H1 (cell line): Measurements from ENCODE around the gene CCBE1. TPM values are rescaled to one million over a fixed set of nuclear protein-coding genes. Genes with fewer than 3 reads are reported as not detected.

ENCODE experiments used
- CTCF ChIA-PET: fragments of 300-600 bp; sonication (Branson Sonifier 250); formaldehyde crosslinking; loops from one replicate; lab custom pipeline; 2021; ENCODE audit not compliant: partially characterized antibody; lab: Charles Lee
- POLR2A ChIA-PET: fragments of 300-600 bp; sonication (Branson Sonifier 250); formaldehyde crosslinking; loops from one replicate; lab custom pipeline; 2021; ENCODE audit warnings: inconsistent platforms; ENCODE audit not compliant: partially characterized antibody; lab: Charles Lee
- DNase-seq, 2 experiments: peaks; one replicate each; pipeline versions ENCODE4 v3.0.0 to v3.0.0-alpha.2; 2010 to 2022; ENCODE audit warnings: low spot score in 2 of 2, low read depth in 1 of 2, mixed read lengths in 1 of 2
- FAIRE-seq: peaks from 2 replicates; lab custom pipeline; 2011; peaks lifted over from hg19 to GRCh38; lab: Jason Lieb, UNC
- H2AFZ ChIP-seq: 2 replicates; pipeline ENCODE4 v1.8.1; 2012; ENCODE audit warnings: low read length, inconsistent platforms
- H2AK5ac ChIP-seq: 2 replicates; pipeline ENCODE4 v1.6.1; 2013; ENCODE audit warnings: low read depth, low read length
- H2BK120ac ChIP-seq: replicated peaks from 2 replicates; pipeline ENCODE3; 2013; ENCODE audit warnings: low read depth, low read length, inconsistent platforms
- H2BK12ac ChIP-seq: 2 replicates; pipeline ENCODE4 v1.6.1; 2013; ENCODE audit warnings: low read depth, low read length
- H2BK15ac ChIP-seq: 2 replicates; pipeline ENCODE4 v1.6.1; 2013; ENCODE audit warnings: low read length
- H2BK20ac ChIP-seq: 2 replicates; pipeline ENCODE4 v1.6.1; 2013; ENCODE audit warnings: low read length
- H2BK5ac ChIP-seq: 2 replicates; pipeline ENCODE4 v1.6.1; 2013; ENCODE audit warnings: low read depth, low read length
- H3K14ac ChIP-seq: 2 replicates; pipeline ENCODE4 v1.6.1; 2013; ENCODE audit warnings: inconsistent platforms; ENCODE audit not compliant: insufficient read length
- H3K18ac ChIP-seq: 2 replicates; pipeline ENCODE4 v1.6.1; 2013; ENCODE audit warnings: low read length; ENCODE audit errors: extremely low read depth
- H3K23ac ChIP-seq: 2 replicates; pipeline ENCODE4 v1.6.1; 2013; ENCODE audit warnings: inconsistent platforms; ENCODE audit not compliant: insufficient read length
- H3K23me2 ChIP-seq: 2 replicates; pipeline ENCODE4 v1.6.1; 2013; ENCODE audit warnings: low read depth, low read length
- H3K27ac ChIP-seq: 2 replicates; pipeline ENCODE4 v1.6.1; 2011; ENCODE audit warnings: low read depth, low read length, inconsistent platforms
- H3K27me3 ChIP-seq, 4 experiments: replicated peaks in 1 of 4; 1 replicate in 1 of 4; 2 replicates in 3 of 4; pipeline versions ENCODE4 v1.6.1 to v1.8.1; 2011 to 2013; ENCODE audit warnings: low read length in 3 of 4, mild to moderate bottlenecking in 3 of 4, inconsistent platforms in 2 of 4, mixed read lengths in 2 of 4, moderate library complexity in 1 of 4; ENCODE audit not compliant: control insufficient read depth in 3 of 4, insufficient read depth in 3 of 4; ENCODE audit errors: extremely low read depth in 1 of 4
- H3K36me3 ChIP-seq, 4 experiments: 2 replicates each; pipeline versions ENCODE4 v1.6.1 to v1.8.1; 2011 to 2013; ENCODE audit warnings: mild to moderate bottlenecking in 4 of 4, low read length in 3 of 4, moderate library complexity in 2 of 4, control low read depth in 1 of 4, inconsistent platforms in 1 of 4; ENCODE audit not compliant: insufficient read depth in 4 of 4, control insufficient read depth in 2 of 4
- H3K4ac ChIP-seq: replicated peaks from 2 replicates; pipeline ENCODE3; 2013; ENCODE audit warnings: low read length, low read depth, mixed read lengths, inconsistent platforms; ENCODE audit not compliant: insufficient read length
- H3K4me1 ChIP-seq, 4 experiments: replicated peaks in 1 of 4; 1 replicate in 1 of 4; 2 replicates in 3 of 4; pipeline versions ENCODE4 v1.6.1 to v1.8.1; 2011 to 2013; ENCODE audit warnings: low read length in 3 of 4, inconsistent platforms in 2 of 4, mixed read lengths in 1 of 4; ENCODE audit not compliant: insufficient read depth in 4 of 4, control insufficient read depth in 3 of 4
- H3K4me2 ChIP-seq, 2 experiments: 2 replicates each; pipeline versions ENCODE4 v1.6.1 to v1.8.1; 2011 to 2013; ENCODE audit warnings: low read depth in 2 of 2, low read length in 2 of 2, control low read depth in 1 of 2, inconsistent platforms in 1 of 2, mild to moderate bottlenecking in 1 of 2; ENCODE audit not compliant: insufficient read depth in 1 of 2
- H3K4me3 ChIP-seq, 4 experiments: fragments of 200-600, 300-600 bp in 1 of 4; sonication (generic), shearing (Covaris generic), sonication (Bioruptor Twin) in 1 of 4; 2 replicates each; pipeline versions ENCODE4 v1.5.1 to v1.8.1; 2011 to 2016; ENCODE audit warnings: low read length in 4 of 4, low read depth in 3 of 4, control low read depth in 2 of 4, inconsistent platforms in 2 of 4, mild to moderate bottlenecking in 2 of 4, mixed read lengths in 1 of 4, moderate library complexity in 1 of 4; ENCODE audit not compliant: insufficient read depth in 2 of 4; ENCODE audit errors: extremely low read depth in 1 of 4
- H3K56ac ChIP-seq: replicated peaks from 2 replicates; pipeline ENCODE3; 2013; ENCODE audit warnings: low read depth, mild to moderate bottlenecking, mixed read lengths, low read length, inconsistent platforms; ENCODE audit not compliant: insufficient read length
- H3K79me1 ChIP-seq: 2 replicates; pipeline ENCODE4 v1.6.1; 2013; ENCODE audit warnings: low read depth, low read length, control low read depth
- H3K79me2 ChIP-seq, 2 experiments: 2 replicates each; pipeline versions ENCODE4 v1.6.1 to v1.8.1; 2012 to 2013; ENCODE audit warnings: low read length in 2 of 2, mild to moderate bottlenecking in 2 of 2, inconsistent platforms in 1 of 2; ENCODE audit not compliant: insufficient read depth in 2 of 2, control insufficient read depth in 1 of 2
- H3K9ac ChIP-seq, 4 experiments: replicated peaks in 1 of 4; 1 replicate in 1 of 4; 2 replicates in 3 of 4; pipeline versions ENCODE4 v1.6.1 to v1.8.1; 2011 to 2013; ENCODE audit warnings: low read depth in 3 of 4, low read length in 3 of 4, control low read depth in 2 of 4, mild to moderate bottlenecking in 2 of 4, moderate library complexity in 2 of 4, inconsistent platforms in 1 of 4; ENCODE audit errors: extremely low read depth in 1 of 4
- H3K9me3 ChIP-seq, 2 experiments: 2 replicates each; pipeline versions ENCODE4 v1.6.1 to v1.8.1; 2012 to 2013; ENCODE audit warnings: mild to moderate bottlenecking in 2 of 2, moderate library complexity in 2 of 2, control low read depth in 1 of 2, inconsistent platforms in 1 of 2, low read depth in 1 of 2, low read length in 1 of 2, mixed read lengths in 1 of 2; ENCODE audit not compliant: insufficient read depth in 2 of 2
- H4K20me1 ChIP-seq, 2 experiments: replicated peaks in 1 of 2; 2 replicates each; pipeline versions ENCODE3 to v1.8.1; 2011 to 2013; ENCODE audit warnings: inconsistent platforms in 2 of 2, low read length in 2 of 2, mild to moderate bottlenecking in 1 of 2; ENCODE audit not compliant: insufficient read depth in 2 of 2, control insufficient read depth in 1 of 2
- H4K5ac ChIP-seq: 2 replicates; pipeline ENCODE4 v1.6.1; 2013; ENCODE audit warnings: low read length, low read depth, mixed read lengths, inconsistent platforms; ENCODE audit not compliant: insufficient read length
- H4K8ac ChIP-seq: 2 replicates; pipeline ENCODE4 v1.8.0; 2013; ENCODE audit warnings: mild to moderate bottlenecking, moderate library complexity, low read length, inconsistent platforms; ENCODE audit not compliant: insufficient read depth; ENCODE audit errors: extremely low read depth
- H4K91ac ChIP-seq: replicated peaks from 2 replicates; pipeline ENCODE3; 2013; ENCODE audit warnings: low read length, mixed read lengths, inconsistent platforms; ENCODE audit not compliant: insufficient read length
- BRCA1 ChIP-seq: IDR thresholded peaks from 2 replicates; pipeline ENCODE4 v1.6.1; 2012; ENCODE audit warnings: low read depth, low read length, improper control_type of control experiment
- EGR1 ChIP-seq: IDR thresholded peaks from 2 replicates; pipeline ENCODE4 v1.6.1; 2011; ENCODE audit warnings: low read depth, low read length, borderline replicate concordance
- FOSL1 ChIP-seq: IDR thresholded peaks from 2 replicates; pipeline ENCODE4 v1.6.1; 2011; ENCODE audit warnings: mild to moderate bottlenecking, low read depth, low read length, moderate library complexity; ENCODE audit not compliant: insufficient read depth
- GTF2F1 ChIP-seq: IDR thresholded peaks from 2 replicates; pipeline ENCODE4 v1.6.1; 2012; ENCODE audit warnings: low read depth, low read length, improper control_type of control experiment, borderline replicate concordance
- JUN ChIP-seq: IDR thresholded peaks from 2 replicates; pipeline ENCODE4 v1.6.1; 2011; ENCODE audit warnings: low read depth, mild to moderate bottlenecking, improper control_type of control experiment, low read length
- JUND ChIP-seq: IDR thresholded peaks from 2 replicates; pipeline ENCODE4 v1.6.1; 2011; ENCODE audit warnings: mild to moderate bottlenecking, improper control_type of control experiment, low read length
- MAFK ChIP-seq: IDR thresholded peaks from 2 replicates; pipeline ENCODE4 v1.6.1; 2012; ENCODE audit warnings: low read depth, mild to moderate bottlenecking, improper control_type of control experiment, low read length
- NRF1 ChIP-seq: IDR thresholded peaks from 2 replicates; pipeline ENCODE4 v1.6.1; 2011; ENCODE audit warnings: mild to moderate bottlenecking, low read depth, low read length, improper control_type of control experiment
- PHF8 ChIP-seq: fragments of 200-600 bp; sonication (generic); conservative IDR thresholded peaks from 2 replicates; pipeline ENCODE4 v1.7.1; 2012; ENCODE audit warnings: low read depth, mild to moderate bottlenecking, inconsistent platforms, low read length, moderate library complexity
- RAD21 ChIP-seq, 2 experiments: IDR thresholded peaks in 1 of 2; conservative IDR thresholded peaks in 1 of 2; 2 replicates each; pipeline ENCODE4 v1.6.1; 2011; ENCODE audit warnings: low read depth in 2 of 2, low read length in 2 of 2, improper control_type of control experiment in 1 of 2, inconsistent platforms in 1 of 2, mild to moderate bottlenecking in 1 of 2, moderate library complexity in 1 of 2
- RXRA ChIP-seq: IDR thresholded peaks from 2 replicates; pipeline ENCODE4 v1.6.1; 2011; ENCODE audit warnings: low read depth, mild to moderate bottlenecking, low read length, moderate library complexity; ENCODE audit not compliant: insufficient read depth
- SP2 ChIP-seq: IDR thresholded peaks from 2 replicates; pipeline ENCODE4 v1.6.1; 2012; ENCODE audit warnings: mild to moderate bottlenecking, low read length, inconsistent platforms
- SRF ChIP-seq: IDR thresholded peaks from 2 replicates; pipeline ENCODE4 v1.6.1; 2011; ENCODE audit warnings: mild to moderate bottlenecking, low read depth, low read length, moderate library complexity
- TAF1 ChIP-seq: IDR thresholded peaks from 2 replicates; pipeline ENCODE4 v1.6.1; 2011; ENCODE audit warnings: mild to moderate bottlenecking, low read depth, low read length
- TBP ChIP-seq: IDR thresholded peaks from 2 replicates; pipeline ENCODE4 v1.6.1; 2011; ENCODE audit warnings: low read depth, low read length, improper control_type of control experiment
- YY1 ChIP-seq: IDR thresholded peaks from 2 replicates; pipeline ENCODE4 v1.6.1; 2011; ENCODE audit warnings: low read depth, mild to moderate bottlenecking, low read length
- WGBS, 2 experiments: shearing (Covaris generic) in 1 of 2; methylation state at CpG; one replicate each; pipeline versions ENCODE4 v1.1.6 to v1.1.7; 2013 to 2015; ENCODE audit warnings: low lambda C conversion rate in 2 of 2, mixed read lengths in 2 of 2, inconsistent platforms in 1 of 2, low coverage in 1 of 2, missing lambda C conversion rate in 1 of 2; ENCODE audit not compliant: insufficient replicate concordance in 2 of 2, insufficient coverage in 1 of 2, insufficient read length in 1 of 2; ENCODE audit errors: extremely low coverage in 1 of 2, missing lambda C conversion rate in 1 of 2; 5-methylcytosine and 5-hydroxymethylcytosine counted together
- polyA plus RNA-seq, 7 experiments: library from polyadenylated mRNA; depleted of rRNA in 3 of 7; stranded (reverse) in 5 of 7; unstranded in 2 of 7; fragments of >200 nt in 5 of 7; fragments of 200-250 nt in 2 of 7; gene quantifications; 1 replicate in 5 of 7; 2 replicates in 1 of 7; 4 replicates in 1 of 7; pipeline versions ENCODE4 v1.2.1 to v1.2.3, GENCODE V29; 2011 to 2013; ENCODE audit warnings: missing spikeins in 2 of 7, mixed read lengths in 2 of 7
- total RNA-seq: library from RNA; stranded (reverse); fragmentation: NEBNext Ultra II Directional; extraction: Animal tissue kit (Norgen Biotek cat#: 25700); gene quantifications from 2 replicates; pipeline ENCODE4 v1.2.1, GENCODE V29; 2021

CCBE1 gene
- total and polyA plus RNA-seq, 2 of the 8 experiments (the other 6 are each of a cell fraction or from before 2014, with no cell fraction given) = 2.1 to 2.6 TPM

- Histone ChIP-seq H2BK12ac (no peak overlapping the region), H3K56ac (no peak overlapping the region), H4K91ac (no peak overlapping the region), H3K4ac (no peak overlapping the region), H2BK20ac (no peak overlapping the region), H3K9me3 (no peaks in the 10 kb centered on the region), H3K79me1 (no peaks in the 10 kb centered on the region), H3K36me3 (no peaks in the 10 kb centered on the region), H3K23me2 (no peaks in the 10 kb centered on the region), H3K27ac (no peak overlapping the region), H3K23ac (no peak overlapping the region), H2BK15ac (no peak overlapping the region), H3K4me1 (peaks cover 0 to under 1% (median 0%) of the 10 kb centered on the region in 4 experiments; a peak in 1 of 7 replicates), H4K5ac (no peak overlapping the region), H3K79me2 (no peaks in the 10 kb centered on the region), H2BK120ac (no peak overlapping the region), H2AK5ac (no peak overlapping the region), H2BK5ac (no peak overlapping the region), H4K20me1 (no peaks in the 10 kb centered on the region), H3K9ac (no peak overlapping the region), H3K4me2 (no peak overlapping the region), H3K18ac (no peak overlapping the region), H3K14ac (no peak overlapping the region), H2AFZ (no peak overlapping the region), H3K4me3 (no peak overlapping the region), H4K8ac (no peak overlapping the region), H3K27me3 (no peaks in the 10 kb centered on the region)
- CTCF ChIA-PET = no interaction called here
- FAIRE-seq (no peak), DNase-seq (no peak)
- POLR2A ChIA-PET = no interaction called here
- 83% methylated on average over 2 of the region's 2 CpGs; no CpG with 5 or more reads in 1 of the 2 experiments for WGBS, 2 experiments
- TF ChIP-seq TBP = no peak
- no peak for TF ChIP-seq JUND
- TF ChIP-seq TAF1 = no peak
- no peak for TF ChIP-seq RXRA
- TF ChIP-seq RAD21 (IDR thresholded peaks at IDR 0.05 in 1 of 2, conservative IDR thresholded peaks at IDR 0.05 in 1 of 2; ENCODE audit: low read depth in 2 of 2, low read length in 2 of 2) = no peak
- TF ChIP-seq FOSL1 = no peak
- no peak for TF ChIP-seq MAFK
- TF ChIP-seq SP2 = no peak
- no peak for TF ChIP-seq EGR1
- no peak for TF ChIP-seq JUN
- TF ChIP-seq YY1 = no peak
- TF ChIP-seq GTF2F1 = no peak
- TF ChIP-seq PHF8 = no peak
- no peak for TF ChIP-seq NRF1
- TF ChIP-seq SRF = no peak
- no peak for TF ChIP-seq BRCA1
Observed at GRCh38 chr18:59571902-59572301, 125.3 kb downstream of the CCBE1 start.
